GM12878 (cell line): ENCODE measurements around the gene UNC45B. TPM values are rescaled to one million over a fixed set of nuclear protein-coding genes. Genes with fewer than 3 reads are reported as not detected.

Experiments
- ATAC-seq: fragments of 200-7000 bp; cut with Tn5 transposase; 3 replicates; pipeline ENCODE4 v1.9.1; 2020; ENCODE audit warnings: mild to moderate bottlenecking, moderate library complexity
- BruUV-seq: library from RNA; stranded (reverse); fragments of 400-500 nt; replicated peaks from 2 replicates; lab custom pipeline; 2021; lab: Mats Ljungman, UMichigan
- CTCF ChIA-PET: fragments of 300-600 bp; sonication (Branson Sonifier 250); formaldehyde crosslinking; extraction: SDS; loops from one replicate; lab custom pipeline; 2021; ENCODE audit warnings: inconsistent platforms; lab: Yijun Ruan, JAX
- POLR2A ChIA-PET: fragments of 350-600 bp; formaldehyde crosslinking; extraction: SDS; loops from one replicate; lab custom pipeline; 2021; ENCODE audit warnings: inconsistent platforms; lab: Charles Lee
- RAD21 ChIA-PET: fragments of 300-600 bp; sonication (Branson Sonifier 250); formaldehyde crosslinking; loops from one replicate; lab custom pipeline; 2023; ENCODE audit warnings: antibody characterized with exemption; ENCODE audit not compliant: unreplicated experiment; lab: Charles Lee
- SMC1A ChIA-PET: fragments of 300-600 bp; sonication (Branson Sonifier 250); formaldehyde crosslinking; loops from one replicate; lab custom pipeline; 2023; ENCODE audit not compliant: unreplicated experiment, uncharacterized antibody; lab: Charles Lee
- DNase-seq: peaks from one replicate; pipeline ENCODE4 v3.0.0-alpha.2; 2011; ENCODE audit warnings: low read depth, low spot score
- FAIRE-seq: peaks from 3 replicates; lab custom pipeline; 2011; peaks lifted over from hg19 to GRCh38; lab: Jason Lieb, UNC
- H2AFZ ChIP-seq: 2 replicates; pipeline ENCODE4 v1.6.0; 2011; ENCODE audit warnings: low read depth, low read length, control low read depth; ENCODE audit not compliant: control insufficient read depth
- H3K27ac ChIP-seq: 2 replicates; pipeline ENCODE4 v1.5.1; 2011; ENCODE audit warnings: control low read depth; ENCODE audit not compliant: control insufficient read depth, insufficient read depth
- H3K27me3 ChIP-seq, 2 experiments: replicated peaks in 1 of 2; 2 replicates each; pipeline versions ENCODE4 v1.6.0 to v1.6.1; 2011; ENCODE audit warnings: low read length in 1 of 2; ENCODE audit not compliant: control insufficient read depth in 2 of 2, insufficient read depth in 2 of 2
- H3K36me3 ChIP-seq, 2 experiments: 2 replicates each; pipeline ENCODE4 v1.5.1; 2011; ENCODE audit warnings: low read length in 1 of 2; ENCODE audit not compliant: control insufficient read depth in 2 of 2, insufficient read depth in 2 of 2
- H3K4me1 ChIP-seq: 2 replicates; pipeline ENCODE4 v1.6.1; 2011; ENCODE audit warnings: mild to moderate bottlenecking, low read length, moderate library complexity, mixed read lengths; ENCODE audit not compliant: control insufficient read depth, insufficient read depth
- H3K4me2 ChIP-seq: 2 replicates; pipeline ENCODE4 v1.6.0; 2011; ENCODE audit warnings: control low read depth; ENCODE audit not compliant: control insufficient read depth, insufficient read depth
- H3K4me3 ChIP-seq: fragments of 200-600 bp; sonication (generic); 2 replicates; pipeline ENCODE4 v1.5.1; 2016
- H3K79me2 ChIP-seq: 2 replicates; pipeline ENCODE4 v1.6.0; 2011; ENCODE audit warnings: low read length; ENCODE audit not compliant: control insufficient read depth, insufficient read depth
- H3K9ac ChIP-seq: 2 replicates; pipeline ENCODE4 v1.8.0; 2011; ENCODE audit warnings: low read length, control low read depth, mixed read lengths; ENCODE audit not compliant: control insufficient read depth, insufficient read depth
- H3K9me3 ChIP-seq: replicated peaks from 3 replicates; pipeline ENCODE4 v1.5.1; 2011; ENCODE audit warnings: mild to moderate bottlenecking, low read length; ENCODE audit not compliant: control insufficient read depth, insufficient read depth
- H4K20me1 ChIP-seq: 2 replicates; pipeline ENCODE4 v1.6.0; 2011; ENCODE audit not compliant: control insufficient read depth, insufficient read depth
- KAT2A ChIP-seq: conservative IDR thresholded peaks from 2 replicates; pipeline ENCODE4 v1.6.1; 2011; ENCODE audit warnings: low read depth, low read length; ENCODE audit not compliant: control insufficient read depth
- PAX8 ChIP-seq: fragments of 450-650 bp; IDR thresholded peaks from 2 replicates; pipeline ENCODE4 v1.6.1; 2017; ENCODE audit warnings: mild to moderate bottlenecking, moderate library complexity
- PML ChIP-seq: IDR thresholded peaks from 2 replicates; pipeline ENCODE4 v1.6.1; 2012; ENCODE audit warnings: low read length, inconsistent platforms
- RBBP5 ChIP-seq: fragments of 200-600 bp; sonication (generic); conservative IDR thresholded peaks from 2 replicates; pipeline ENCODE4 v1.6.1; 2016
- WGBS: methylation state at CpG from one replicate; pipeline ENCODE4 v1.1.6; 2016; ENCODE audit warnings: low lambda C conversion rate; ENCODE audit not compliant: insufficient replicate concordance, insufficient coverage; ENCODE audit errors: missing lambda C conversion rate; 5-methylcytosine and 5-hydroxymethylcytosine counted together
- in situ Hi-C: fragments of 300-500 bp; cut with MboI; formaldehyde crosslinking; loops from 9 replicates; pipeline ENCODE4 v1.14.3; 2018; ENCODE audit warnings: mixed read lengths
- intact Hi-C: fragments of 100-400 bp; cut with micrococcal nuclease; formaldehyde crosslinking; loops from one replicate; pipeline ENCODE4 v1.14.2; 2022; ENCODE audit not compliant: unreplicated experiment
- polyA plus RNA-seq, 11 experiments: library from polyadenylated mRNA; depleted of rRNA in 4 of 11; unstranded in 6 of 11; stranded (reverse) in 5 of 11; fragments of >200 nt; fragmentation: Nextera tagmentation in 4 of 11; fragmentation: Illumina TruSeq in 1 of 11; extraction: Ambion mirVana in 4 of 11; extraction: Trizol in 1 of 11; gene quantifications; 1 replicate in 1 of 11; 2 replicates in 10 of 11; pipeline versions ENCODE4 v1.2.1 to v1.2.3, GENCODE V29; 2011 to 2016; ENCODE audit warnings: inconsistent platforms in 2 of 11, missing spikeins in 2 of 11, low read depth in 1 of 11
- total RNA-seq, 4 experiments: library from RNA; depleted of rRNA in 3 of 4; stranded (reverse); fragments of >200 nt in 3 of 4; fragmentation: Illumina TruSeq in 1 of 4; extraction: Trizol in 1 of 4; gene quantifications; 2 replicates each; pipeline versions ENCODE4 v1.2.1 to v1.2.3, GENCODE V29; 2013 to 2021
- TF ChIP-seq, protein P1 (sequence below): fragments of 150-350 bp; IDR thresholded peaks from 2 replicates; pipeline ENCODE4 v1.6.1; 2016; ENCODE audit warnings: low read depth, low read length
- TF ChIP-seq, protein P2 (sequence below): fragments of 450-650 bp; IDR thresholded peaks from 2 replicates; pipeline ENCODE4 v1.6.1; 2016; ENCODE audit warnings: mild to moderate bottlenecking
- TF ChIP-seq, protein P3 (sequence below): fragments of 450-650 bp; IDR thresholded peaks from 2 replicates; pipeline ENCODE4 v1.6.1; 2017; ENCODE audit warnings: mild to moderate bottlenecking

Gene UNC45B
- total and polyA plus RNA-seq, 10 of the 15 experiments (the other 5 are each of a cell fraction or from before 2014, with no cell fraction given): 0.03 TPM; not detected in 9

DNA sequence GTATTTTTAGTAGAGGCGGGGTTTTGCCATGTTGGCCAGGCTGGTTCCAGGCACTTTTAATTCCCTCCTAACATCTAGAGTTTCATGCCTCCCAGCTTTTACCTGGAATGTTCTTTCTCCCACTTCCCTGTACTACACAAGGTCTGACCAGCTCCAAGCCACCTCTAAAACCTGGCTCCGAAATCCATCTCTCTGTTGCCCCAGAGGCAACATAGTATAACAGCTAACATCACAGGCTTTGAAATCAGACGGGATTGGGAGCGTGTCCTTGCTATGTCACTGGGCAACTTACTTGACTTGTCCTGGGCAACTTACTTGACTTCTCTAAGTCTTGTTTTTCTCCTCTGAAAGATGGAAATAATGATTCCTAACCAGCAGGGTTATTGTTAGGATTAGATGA, 15.1 kb downstream of the UNC45B start (continued):
- TF ChIP-seq PAX8: no peak
- TF ChIP-seq, all 136 proteins: peak for 0

DNA sequence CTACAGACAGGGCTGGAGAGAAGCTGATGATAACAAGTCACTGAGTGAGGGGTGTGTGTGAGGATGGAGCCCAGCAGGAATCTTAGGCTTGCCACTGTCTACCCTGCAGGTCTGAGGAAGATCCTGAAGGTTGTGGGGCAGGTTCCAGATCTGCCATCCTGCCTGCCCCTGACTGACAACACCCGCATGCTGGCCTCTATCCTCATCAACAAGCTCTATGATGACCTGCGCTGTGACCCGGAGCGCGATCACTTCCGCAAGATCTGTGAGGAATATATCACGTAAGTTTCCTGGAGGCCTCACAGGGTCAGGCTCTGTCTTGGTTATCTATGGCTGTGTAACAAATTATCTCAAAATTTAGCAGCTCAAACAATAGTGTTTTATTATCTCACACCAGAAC, 16.3 kb downstream of the UNC45B start:
- ChIA-PET SMC1A (no interaction called here), CTCF (no interaction called here), POLR2A (no interaction called here), RAD21 (no interaction called here)
- H4K20me1 ChIP-seq: no peaks in the 10 kb centered on the region
- H3K27me3 ChIP-seq: peaks cover 1 to 3% of the 10 kb centered on the region in 2 experiments; a peak in 3 of 4 replicates
- DNase-seq (no peak), FAIRE-seq (no peak), ATAC-seq (no peak)
- H3K4me1 ChIP-seq: no peaks in the 10 kb centered on the region
- no peak overlapping the region for H3K9ac ChIP-seq
- no peak overlapping the region for H3K4me2 ChIP-seq
- TF ChIP-seq, protein P1, sequence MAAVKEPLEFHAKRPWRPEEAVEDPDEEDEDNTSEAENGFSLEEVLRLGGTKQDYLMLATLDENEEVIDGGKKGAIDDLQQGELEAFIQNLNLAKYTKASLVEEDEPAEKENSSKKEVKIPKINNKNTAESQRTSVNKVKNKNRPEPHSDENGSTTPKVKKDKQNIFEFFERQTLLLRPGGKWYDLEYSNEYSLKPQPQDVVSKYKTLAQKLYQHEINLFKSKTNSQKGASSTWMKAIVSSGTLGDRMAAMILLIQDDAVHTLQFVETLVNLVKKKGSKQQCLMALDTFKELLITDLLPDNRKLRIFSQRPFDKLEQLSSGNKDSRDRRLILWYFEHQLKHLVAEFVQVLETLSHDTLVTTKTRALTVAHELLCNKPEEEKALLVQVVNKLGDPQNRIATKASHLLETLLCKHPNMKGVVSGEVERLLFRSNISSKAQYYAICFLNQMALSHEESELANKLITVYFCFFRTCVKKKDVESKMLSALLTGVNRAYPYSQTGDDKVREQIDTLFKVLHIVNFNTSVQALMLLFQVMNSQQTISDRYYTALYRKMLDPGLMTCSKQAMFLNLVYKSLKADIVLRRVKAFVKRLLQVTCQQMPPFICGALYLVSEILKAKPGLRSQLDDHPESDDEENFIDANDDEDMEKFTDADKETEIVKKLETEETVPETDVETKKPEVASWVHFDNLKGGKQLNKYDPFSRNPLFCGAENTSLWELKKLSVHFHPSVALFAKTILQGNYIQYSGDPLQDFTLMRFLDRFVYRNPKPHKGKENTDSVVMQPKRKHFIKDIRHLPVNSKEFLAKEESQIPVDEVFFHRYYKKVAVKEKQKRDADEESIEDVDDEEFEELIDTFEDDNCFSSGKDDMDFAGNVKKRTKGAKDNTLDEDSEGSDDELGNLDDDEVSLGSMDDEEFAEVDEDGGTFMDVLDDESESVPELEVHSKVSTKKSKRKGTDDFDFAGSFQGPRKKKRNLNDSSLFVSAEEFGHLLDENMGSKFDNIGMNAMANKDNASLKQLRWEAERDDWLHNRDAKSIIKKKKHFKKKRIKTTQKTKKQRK: no peak
- TF ChIP-seq, protein P2, sequence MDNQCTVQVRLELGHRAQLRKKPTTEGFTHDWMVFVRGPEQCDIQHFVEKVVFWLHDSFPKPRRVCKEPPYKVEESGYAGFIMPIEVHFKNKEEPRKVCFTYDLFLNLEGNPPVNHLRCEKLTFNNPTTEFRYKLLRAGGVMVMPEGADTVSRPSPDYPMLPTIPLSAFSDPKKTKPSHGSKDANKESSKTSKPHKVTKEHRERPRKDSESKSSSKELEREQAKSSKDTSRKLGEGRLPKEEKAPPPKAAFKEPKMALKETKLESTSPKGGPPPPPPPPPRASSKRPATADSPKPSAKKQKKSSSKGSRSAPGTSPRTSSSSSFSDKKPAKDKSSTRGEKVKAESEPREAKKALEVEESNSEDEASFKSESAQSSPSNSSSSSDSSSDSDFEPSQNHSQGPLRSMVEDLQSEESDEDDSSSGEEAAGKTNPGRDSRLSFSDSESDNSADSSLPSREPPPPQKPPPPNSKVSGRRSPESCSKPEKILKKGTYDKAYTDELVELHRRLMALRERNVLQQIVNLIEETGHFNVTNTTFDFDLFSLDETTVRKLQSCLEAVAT: no peak
- TF ChIP-seq PML: no peak
- TF ChIP-seq, protein P3, sequence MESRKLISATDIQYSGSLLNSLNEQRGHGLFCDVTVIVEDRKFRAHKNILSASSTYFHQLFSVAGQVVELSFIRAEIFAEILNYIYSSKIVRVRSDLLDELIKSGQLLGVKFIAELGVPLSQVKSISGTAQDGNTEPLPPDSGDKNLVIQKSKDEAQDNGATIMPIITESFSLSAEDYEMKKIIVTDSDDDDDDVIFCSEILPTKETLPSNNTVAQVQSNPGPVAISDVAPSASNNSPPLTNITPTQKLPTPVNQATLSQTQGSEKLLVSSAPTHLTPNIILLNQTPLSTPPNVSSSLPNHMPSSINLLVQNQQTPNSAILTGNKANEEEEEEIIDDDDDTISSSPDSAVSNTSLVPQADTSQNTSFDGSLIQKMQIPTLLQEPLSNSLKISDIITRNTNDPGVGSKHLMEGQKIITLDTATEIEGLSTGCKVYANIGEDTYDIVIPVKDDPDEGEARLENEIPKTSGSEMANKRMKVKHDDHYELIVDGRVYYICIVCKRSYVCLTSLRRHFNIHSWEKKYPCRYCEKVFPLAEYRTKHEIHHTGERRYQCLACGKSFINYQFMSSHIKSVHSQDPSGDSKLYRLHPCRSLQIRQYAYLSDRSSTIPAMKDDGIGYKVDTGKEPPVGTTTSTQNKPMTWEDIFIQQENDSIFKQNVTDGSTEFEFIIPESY: no peak
- no peak for TF ChIP-seq KAT2A
- no peak for TF ChIP-seq RBBP5
- TF ChIP-seq, all 136 proteins: peak for 0
- no peak overlapping the region for H2AFZ ChIP-seq
- BruUV-seq: no TSS peak
- in situ Hi-C loops: loop anchor here (10.0 kb wide), 1 partner anchor 581 kb away; no protein-coding TSS in a partner anchor
- no peaks in the 10 kb centered on the region for H3K9me3 ChIP-seq
- no peak overlapping the region for H3K4me3 ChIP-seq
- no peaks in the 10 kb centered on the region for H3K36me3 ChIP-seq
- WGBS: 83% methylated on average over 7 of the region's 7 CpGs
- intact Hi-C loops: no loop called here
- no peaks in the 10 kb centered on the region for H3K79me2 ChIP-seq
- H3K27ac ChIP-seq: no peak overlapping the region
